Left ventricle myocardium inferior (tissue), 1 donor: ENCODE results near the gene PDE10A. TPM values are rescaled to one million over a fixed set of nuclear protein-coding genes. Genes with fewer than 3 reads are reported as not detected.
"Not testable (repeated sequence)": the region's sequence is repeated elsewhere in the genome, so short reads cannot be mapped to it uniquely, and the experiment has no call there.

Source experiments
- DNase-seq: peaks from one replicate; pipeline ENCODE4 v3.0.0-alpha.2; 2020
- H3K27ac ChIP-seq: fragments of 200-600 bp; replicated peaks from 2 replicates; pipeline ENCODE4 v1.8.0; 2021
- H3K27me3 ChIP-seq: fragments of 200-600 bp; 2 replicates; pipeline ENCODE4 v1.8.0; 2021; ENCODE audit warnings: low read depth
- H3K36me3 ChIP-seq: fragments of 200-600 bp; 2 replicates; pipeline ENCODE4 v1.8.0; 2021
- H3K4me1 ChIP-seq: fragments of 200-600 bp; 2 replicates; pipeline ENCODE4 v1.8.0; 2021
- H3K4me3 ChIP-seq: fragments of 200-600 bp; 2 replicates; pipeline ENCODE4 v1.8.0; 2021; ENCODE audit warnings: mild to moderate bottlenecking, moderate library complexity
- H3K9me3 ChIP-seq: fragments of 200-600 bp; replicated peaks from 2 replicates; pipeline ENCODE4 v1.8.0; 2021
- intact Hi-C: fragments of 100-400 bp; cut with micrococcal nuclease; formaldehyde crosslinking; loops from one replicate; pipeline ENCODE4 v1.11.0; 2022
- total RNA-seq: library from RNA; stranded (reverse); fragmentation: NEBNext Ultra II Directional; extraction: Animal tissue kit (Norgen Biotek cat#: 25700); gene quantifications from one replicate; pipeline ENCODE4 v1.2.1, GENCODE V29; 2021
- TF ChIP-seq, protein P1 (sequence below): fragments of 200-600 bp; IDR thresholded peaks from 2 replicates; pipeline ENCODE4 v1.8.0; 2021; ENCODE audit warnings: antibody characterized with exemption, mild to moderate bottlenecking, borderline replicate concordance
- donor health status: DM: no; HTN: yes; CAD: no; lungs with severe emphysema.

The PDE10A gene
- total RNA-seq, 1 donor from 2014 or later, result 12.2 TPM

DNA sequence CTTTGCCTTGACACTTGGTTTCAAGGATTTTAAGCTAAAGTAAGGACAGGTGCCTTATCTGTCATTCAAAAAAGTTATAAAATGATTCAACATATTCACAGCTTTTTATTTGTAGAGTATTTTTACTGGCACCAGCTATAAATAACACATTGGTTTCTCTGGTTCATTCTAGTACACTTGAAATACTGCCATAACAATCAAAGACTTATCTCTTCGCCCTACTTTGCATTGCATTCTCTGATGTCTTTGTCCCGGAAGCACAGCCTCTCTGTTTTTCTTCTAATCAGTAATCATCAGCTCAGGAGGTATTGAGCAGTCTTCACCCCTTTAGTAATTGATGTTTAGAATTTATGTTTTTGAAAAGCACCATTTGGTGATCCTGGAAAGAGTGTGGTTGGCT is 156.4 kb downstream of the PDE10A start:
- Histone ChIP-seq H3K27ac (no peak overlapping the region), H3K4me1 (peaks cover 21% of the 10 kb centered on the region), H3K36me3 (no peaks in the 10 kb centered on the region), H3K4me3 (no peak overlapping the region), H3K9me3 (no peaks in the 10 kb centered on the region), H3K27me3 (no peaks in the 10 kb centered on the region)
- DNase-seq, result no peak
- TF ChIP-seq, protein P1, sequence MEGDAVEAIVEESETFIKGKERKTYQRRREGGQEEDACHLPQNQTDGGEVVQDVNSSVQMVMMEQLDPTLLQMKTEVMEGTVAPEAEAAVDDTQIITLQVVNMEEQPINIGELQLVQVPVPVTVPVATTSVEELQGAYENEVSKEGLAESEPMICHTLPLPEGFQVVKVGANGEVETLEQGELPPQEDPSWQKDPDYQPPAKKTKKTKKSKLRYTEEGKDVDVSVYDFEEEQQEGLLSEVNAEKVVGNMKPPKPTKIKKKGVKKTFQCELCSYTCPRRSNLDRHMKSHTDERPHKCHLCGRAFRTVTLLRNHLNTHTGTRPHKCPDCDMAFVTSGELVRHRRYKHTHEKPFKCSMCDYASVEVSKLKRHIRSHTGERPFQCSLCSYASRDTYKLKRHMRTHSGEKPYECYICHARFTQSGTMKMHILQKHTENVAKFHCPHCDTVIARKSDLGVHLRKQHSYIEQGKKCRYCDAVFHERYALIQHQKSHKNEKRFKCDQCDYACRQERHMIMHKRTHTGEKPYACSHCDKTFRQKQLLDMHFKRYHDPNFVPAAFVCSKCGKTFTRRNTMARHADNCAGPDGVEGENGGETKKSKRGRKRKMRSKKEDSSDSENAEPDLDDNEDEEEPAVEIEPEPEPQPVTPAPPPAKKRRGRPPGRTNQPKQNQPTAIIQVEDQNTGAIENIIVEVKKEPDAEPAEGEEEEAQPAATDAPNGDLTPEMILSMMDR, result no peak
- intact Hi-C loops, result no loop called here

DNA sequence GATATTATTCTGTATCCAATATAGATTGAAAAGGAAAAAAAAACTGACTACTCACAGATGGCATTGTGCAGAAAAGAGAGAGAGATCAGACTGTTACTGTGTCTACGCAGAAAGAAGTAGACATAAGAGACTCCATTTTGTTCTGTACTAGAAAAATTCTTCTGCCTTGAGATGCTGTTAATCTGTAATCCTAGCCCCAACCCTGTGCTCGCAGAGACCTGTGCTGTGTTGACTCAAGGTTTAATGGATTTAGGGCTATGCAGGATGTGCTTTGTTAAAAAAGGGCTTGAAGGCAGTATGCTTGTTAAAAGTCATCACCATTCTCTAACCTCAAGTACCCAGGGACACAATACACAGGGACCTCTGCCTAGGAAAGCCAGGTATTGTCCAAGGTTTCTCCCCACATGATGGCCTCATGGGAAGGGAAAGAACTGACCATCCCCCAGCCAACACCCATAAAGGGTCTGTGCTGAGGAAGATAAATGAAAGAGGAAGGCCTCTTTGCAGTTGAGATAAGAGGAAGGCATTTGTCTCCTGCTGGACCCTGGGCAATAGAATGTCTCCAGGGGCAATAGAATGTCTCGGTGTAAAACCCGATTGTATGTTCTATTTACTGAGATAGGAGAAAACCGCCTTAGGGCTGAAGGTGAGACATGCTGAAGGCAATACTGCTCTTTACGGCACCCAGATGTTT is 162.7 kb downstream of the PDE10A start:
- H3K27me3 ChIP-seq, H3K36me3 ChIP-seq, DNase-seq, intact Hi-C loops, H3K27ac ChIP-seq, H3K4me3 ChIP-seq, H3K9me3 ChIP-seq, H3K4me1 ChIP-seq: not testable (repeated sequence)

DNA sequence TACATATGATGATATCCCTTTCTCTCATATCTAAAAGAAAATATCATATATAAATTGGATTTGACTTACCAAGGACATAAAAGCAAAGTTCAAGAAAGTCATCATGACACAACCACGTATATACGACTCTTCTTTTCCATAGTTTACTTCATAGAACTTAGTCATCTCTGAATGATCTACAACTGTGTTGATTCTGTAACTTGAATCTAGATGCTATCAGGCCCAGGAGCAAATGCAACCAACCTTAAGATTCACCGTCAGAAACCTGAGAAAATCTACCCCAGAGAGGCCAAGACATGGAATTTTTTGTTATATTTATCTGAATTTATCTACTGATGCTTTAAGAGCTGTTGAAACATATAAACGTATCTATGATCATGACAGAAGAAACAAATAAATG is 165.6 kb downstream of the PDE10A start:
- Histone ChIP-seq H3K36me3 (no peaks in the 10 kb centered on the region), H3K27me3 (no peaks in the 10 kb centered on the region), H3K4me3 (no peak overlapping the region), H3K4me1 (no peaks in the 10 kb centered on the region), H3K27ac (no peak overlapping the region), H3K9me3 (peaks cover 6% of the 10 kb centered on the region)
- intact Hi-C loops, result no loop called here
- TF ChIP-seq, protein P1, result no peak
- DNase-seq, result no peak

DNA sequence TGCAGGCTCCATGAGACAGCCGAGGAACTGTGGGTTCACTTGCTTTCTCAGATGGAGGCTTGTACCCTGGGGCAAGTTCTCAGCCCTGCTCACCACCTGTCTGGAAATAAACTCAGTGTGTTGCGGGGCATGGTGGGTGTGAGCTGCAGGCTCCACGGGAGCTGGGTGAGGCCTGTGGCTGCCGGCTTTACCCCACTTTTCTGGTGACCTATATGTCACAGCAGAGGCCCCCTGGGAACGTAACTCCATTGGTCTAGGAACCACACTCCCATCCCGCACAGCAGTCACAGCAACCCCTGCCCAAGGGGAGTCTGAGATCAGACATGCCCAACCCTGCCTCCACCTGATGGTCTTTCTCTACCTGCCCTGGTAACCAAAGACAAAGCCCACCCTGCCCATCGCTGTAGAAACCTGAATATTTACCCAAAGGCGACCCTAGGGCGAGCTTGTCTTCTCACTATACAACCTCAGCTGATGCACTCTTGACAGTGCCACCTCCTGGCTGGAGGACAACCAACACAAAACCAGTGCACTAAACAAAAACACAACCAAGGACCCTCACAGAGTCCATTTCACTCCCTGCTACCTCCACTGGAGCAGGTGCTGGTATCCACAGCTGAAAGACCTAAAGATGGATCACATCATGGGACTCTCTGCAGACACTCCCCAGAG is 174.3 kb downstream of the PDE10A start:
- no peak for DNase-seq
- Histone ChIP-seq H3K27ac (no peak overlapping the region), H3K27me3 (no peaks in the 10 kb centered on the region), H3K9me3 (peaks cover 13% of the 10 kb centered on the region), H3K4me1 (peaks cover 33% of the 10 kb centered on the region), H3K36me3 (no peaks in the 10 kb centered on the region), H3K4me3 (no peak overlapping the region)
- intact Hi-C loops, result no loop called here
- TF ChIP-seq, protein P1, result no peak

DNA sequence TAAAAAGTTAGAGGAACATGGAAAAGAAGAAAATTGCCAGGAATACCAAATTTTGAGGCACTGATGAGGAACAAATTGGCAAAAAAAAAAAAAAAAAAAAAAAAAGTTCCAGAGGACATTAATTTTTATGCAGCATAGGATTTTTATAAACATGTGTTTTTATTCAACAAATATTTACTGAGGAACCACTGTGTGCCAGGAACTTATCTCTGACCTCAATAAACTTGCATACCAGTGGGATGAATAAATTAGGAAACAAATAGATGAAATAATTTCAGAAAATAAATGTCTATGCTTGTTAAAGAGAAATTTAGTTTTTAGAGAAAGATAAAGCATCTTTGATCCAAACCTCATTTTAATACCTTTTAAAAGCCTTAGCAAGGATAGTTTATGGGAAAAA is 175.1 kb downstream of the PDE10A start:
- peaks cover 41% of the 10 kb centered on the region for H3K4me1 ChIP-seq
- no peaks in the 10 kb centered on the region for H3K36me3 ChIP-seq
- H3K4me3 ChIP-seq, result no peak overlapping the region
- TF ChIP-seq, protein P1, result no peak
- no peak overlapping the region for H3K27ac ChIP-seq
- no peaks in the 10 kb centered on the region for H3K27me3 ChIP-seq
- no peak for DNase-seq
- intact Hi-C loops, result no loop called here
- H3K9me3 ChIP-seq, result peaks cover 7% of the 10 kb centered on the region

DNA sequence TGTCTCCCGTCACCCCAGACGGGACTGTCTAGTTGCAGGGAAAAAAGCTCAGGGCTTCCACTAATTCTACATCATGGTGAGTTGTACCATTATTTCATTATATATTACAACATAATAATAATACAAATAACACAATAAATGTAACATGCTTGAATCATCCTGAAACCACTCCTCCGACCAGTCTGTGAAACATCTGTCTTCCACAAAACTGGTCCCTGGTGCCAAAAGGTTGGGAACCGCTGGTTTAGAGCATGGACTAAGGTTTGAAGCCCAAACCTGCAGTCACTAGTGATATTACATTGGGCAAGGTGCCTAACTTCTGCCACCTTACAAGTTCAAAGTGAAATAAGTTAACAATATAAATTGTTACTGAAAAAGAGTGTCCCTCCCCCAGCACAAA is 175.7 kb downstream of the PDE10A start:
- no peak for DNase-seq
- H3K4me3 ChIP-seq, result no peak overlapping the region
- H3K4me1 ChIP-seq, result peaks cover 41% of the 10 kb centered on the region
- no peaks in the 10 kb centered on the region for H3K36me3 ChIP-seq
- intact Hi-C loops, result no loop called here
- H3K27ac ChIP-seq, result no peak overlapping the region
- peaks cover 7% of the 10 kb centered on the region for H3K9me3 ChIP-seq
- TF ChIP-seq, protein P1, result no peak
- no peaks in the 10 kb centered on the region for H3K27me3 ChIP-seq
